OCI-LY3 (cell line): Measurements from ENCODE around the gene OR14I1.

Experiments
- EZH2phosphoT487 ChIP-seq: fragments of 200-600 bp; shearing (Covaris generic); IDR thresholded peaks from 2 replicates; pipeline ENCODE4 v1.6.1; 2018; ENCODE audit warnings: antibody characterized with exemption, mixed run types, low read depth
- TF ChIP-seq, protein P1 (sequence below): fragments of 200-600, 300-600 bp; sonication (generic); IDR thresholded peaks from 2 replicates; pipeline ENCODE4 v1.5.1; 2014; ENCODE audit warnings: antibody characterized with exemption, low read length, low read depth

DNA sequence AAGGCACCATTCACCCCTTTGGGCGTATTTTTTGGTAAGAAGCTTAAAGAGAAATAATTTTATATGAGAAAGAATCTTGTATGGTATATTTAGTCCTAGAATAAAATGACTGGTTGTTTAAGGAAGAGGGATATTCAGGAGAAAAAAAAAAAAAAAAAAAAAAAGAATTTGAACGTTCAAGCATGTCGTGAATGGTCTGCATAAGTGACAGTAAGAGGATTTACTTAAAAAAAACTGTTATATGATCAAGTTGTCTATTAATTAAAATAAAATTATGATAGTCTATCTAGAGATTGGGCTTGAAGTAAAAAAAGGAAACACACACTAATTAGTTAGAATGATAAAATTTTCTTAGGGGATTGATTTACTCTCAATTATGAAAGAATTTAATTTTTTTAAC lies 11.7 kb upstream of the OR14I1 start:
- TF ChIP-seq, protein P1, sequence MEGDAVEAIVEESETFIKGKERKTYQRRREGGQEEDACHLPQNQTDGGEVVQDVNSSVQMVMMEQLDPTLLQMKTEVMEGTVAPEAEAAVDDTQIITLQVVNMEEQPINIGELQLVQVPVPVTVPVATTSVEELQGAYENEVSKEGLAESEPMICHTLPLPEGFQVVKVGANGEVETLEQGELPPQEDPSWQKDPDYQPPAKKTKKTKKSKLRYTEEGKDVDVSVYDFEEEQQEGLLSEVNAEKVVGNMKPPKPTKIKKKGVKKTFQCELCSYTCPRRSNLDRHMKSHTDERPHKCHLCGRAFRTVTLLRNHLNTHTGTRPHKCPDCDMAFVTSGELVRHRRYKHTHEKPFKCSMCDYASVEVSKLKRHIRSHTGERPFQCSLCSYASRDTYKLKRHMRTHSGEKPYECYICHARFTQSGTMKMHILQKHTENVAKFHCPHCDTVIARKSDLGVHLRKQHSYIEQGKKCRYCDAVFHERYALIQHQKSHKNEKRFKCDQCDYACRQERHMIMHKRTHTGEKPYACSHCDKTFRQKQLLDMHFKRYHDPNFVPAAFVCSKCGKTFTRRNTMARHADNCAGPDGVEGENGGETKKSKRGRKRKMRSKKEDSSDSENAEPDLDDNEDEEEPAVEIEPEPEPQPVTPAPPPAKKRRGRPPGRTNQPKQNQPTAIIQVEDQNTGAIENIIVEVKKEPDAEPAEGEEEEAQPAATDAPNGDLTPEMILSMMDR, result no peak
- no peak for TF ChIP-seq EZH2phosphoT487
